ENCODE measurements around the gene MRTFA. TPM values are rescaled to one million over a fixed set of nuclear protein-coding genes. Genes with fewer than 3 reads are reported as not detected.

Gene MRTFA
- polyA plus RNA-seq, 1 of the 3 experiments (the other 2 are of a cell fraction) = 5.8 TPM

- Histone ChIP-seq H3K27me3 (ENCODE audit: insufficient read depth) (no peaks in the 10 kb centered on the region), H3K79me2 (ENCODE audit: insufficient read depth) (peaks cover 84% of the 10 kb centered on the region), H3K9ac (no peak overlapping the region), H3K9me3 (no peaks in the 10 kb centered on the region), H3K4me1 (ENCODE audit: control insufficient read depth in 1 of 2, insufficient read depth in 2 of 2, low read depth in 1 of 2, low read length in 1 of 2) (no peaks in the 10 kb centered on the region; a peak in 3 of 4 replicates), H4K20me1 (ENCODE audit: insufficient read depth) (no peaks in the 10 kb centered on the region), H3K36me3 (replicated peaks in 1 of 2; ENCODE audit: control insufficient read depth in 1 of 2, insufficient read depth in 2 of 2, low read length in 1 of 2) (no peaks in the 10 kb centered on the region), H3K4me3 (ENCODE audit: low read depth in 2 of 2, low read length in 1 of 2) (no peak overlapping the region), H2AFZ (ENCODE audit: low read depth) (no peak overlapping the region), H3K4me2 (no peak overlapping the region), H3K27ac (ENCODE audit: low read depth in 2 of 2, low read length in 1 of 2) (no peak overlapping the region), H3K9me2 (no peaks in the 10 kb centered on the region), H3F3A (replicated peaks; ENCODE audit: insufficient read depth) (no peaks in the 10 kb centered on the region)
- no peak for DNase-seq
- POLR2A ChIA-PET = no interaction called here
- WGBS (ENCODE audit: low lambda C conversion rate) = 87% methylated on average over 2 of the region's 2 CpGs
- TF ChIP-seq GABPA (IDR thresholded peaks at IDR 0.05; ENCODE audit: low read depth) (no peak), ELF1 (IDR thresholded peaks at IDR 0.05) (no peak), RAD21 (IDR thresholded peaks at IDR 0.05; ENCODE audit: low read length) (no peak), PBX3 (IDR thresholded peaks at IDR 0.05) (no peak)
- CTCF ChIA-PET = interaction anchor here (1.1 to 1.3 kb wide), 3 partner anchors 8 to 50 kb away, joined by 3 to 7 read pairs (median 4); no protein-coding TSS in a partner anchor
These were observed 156.5 kb downstream of the MRTFA start for GRCh38 chr22:40479887-40480538.

DNA sequence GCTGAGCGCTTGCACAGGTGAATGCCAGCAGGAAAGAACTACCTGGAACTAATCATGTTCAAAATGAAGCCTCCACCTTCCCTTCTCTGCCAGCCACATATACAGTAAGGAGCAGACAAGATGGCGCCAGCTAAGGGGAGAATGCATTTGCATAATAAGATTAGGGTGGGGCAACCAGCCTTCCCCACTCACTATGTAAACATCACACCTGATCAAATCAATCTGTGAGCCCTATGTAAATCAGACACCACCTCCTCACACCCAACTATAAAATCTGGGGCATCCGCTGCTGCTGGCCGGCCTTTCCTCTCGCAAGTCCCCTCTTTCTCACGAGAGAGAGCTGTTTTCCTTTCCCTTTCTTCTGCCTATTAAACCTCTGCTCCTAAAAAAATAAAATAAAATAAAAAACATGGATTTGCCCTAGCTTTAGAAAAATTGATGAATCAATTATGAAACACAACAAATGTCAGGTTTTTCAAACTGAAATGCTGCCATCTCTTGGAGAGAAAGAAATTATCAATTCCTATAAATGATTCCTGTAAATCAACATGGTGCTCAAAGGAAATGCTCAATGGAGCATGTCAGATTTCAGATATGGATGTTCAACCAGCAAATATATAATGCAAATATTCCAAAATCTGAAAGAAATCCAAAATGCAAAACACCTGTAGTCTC lies 157.3 kb downstream of the MRTFA start:
- no peak for TF ChIP-seq TAF1 (IDR thresholded peaks at IDR 0.05; ENCODE audit: borderline replicate concordance, low read depth, low read length)
- TF ChIP-seq RAD21 (IDR thresholded peaks at IDR 0.05; ENCODE audit: low read length) = 0 out of 2 replicates have a peak, but pooled peaks have one; percentile 18
- DNase-seq = no peak
- H4K20me1 ChIP-seq (ENCODE audit: insufficient read depth) = no peaks in the 10 kb centered on the region
- H3K4me1 ChIP-seq (ENCODE audit: control insufficient read depth in 1 of 2, insufficient read depth in 2 of 2, low read depth in 1 of 2, low read length in 1 of 2) = no peaks in the 10 kb centered on the region; a peak in 3 of 4 replicates
- H3K9ac ChIP-seq = no peak overlapping the region
- ChIA-PET POLR2A (no interaction called here), CTCF (interaction anchor here (1.1 to 1.3 kb wide), 3 partner anchors 9 to 49 kb away, joined by 3 to 7 read pairs (median 4); no protein-coding TSS in a partner anchor)
- no peaks in the 10 kb centered on the region for H3K27me3 ChIP-seq (ENCODE audit: insufficient read depth)
- no peak overlapping the region for H3K4me3 ChIP-seq (ENCODE audit: low read depth in 2 of 2, low read length in 1 of 2)
- no peaks in the 10 kb centered on the region for H3K36me3 ChIP-seq (replicated peaks in 1 of 2; ENCODE audit: control insufficient read depth in 1 of 2, insufficient read depth in 2 of 2, low read length in 1 of 2)
- no peaks in the 10 kb centered on the region for H3K9me3 ChIP-seq
- H3K27ac ChIP-seq (ENCODE audit: low read depth in 2 of 2, low read length in 1 of 2) = no peak overlapping the region
- no peak overlapping the region for H3K4me2 ChIP-seq
- no peak overlapping the region for H2AFZ ChIP-seq (ENCODE audit: low read depth)
- no peaks in the 10 kb centered on the region for H3F3A ChIP-seq (replicated peaks; ENCODE audit: insufficient read depth)
- H3K9me2 ChIP-seq = no peaks in the 10 kb centered on the region
- 93% methylated on average over 5 of the region's 6 CpGs for WGBS (ENCODE audit: low lambda C conversion rate)
- H3K79me2 ChIP-seq (ENCODE audit: insufficient read depth) = peaks cover 83% of the 10 kb centered on the region

- ChIA-PET CTCF (interaction anchor here (1.1 to 1.3 kb wide), 3 partner anchors 9 to 49 kb away, joined by 3 to 7 read pairs (median 6); no protein-coding TSS in a partner anchor), POLR2A (no interaction called here)
- WGBS (ENCODE audit: low lambda C conversion rate) = 99% methylated on average over 8 of the region's 11 CpGs
- H3K9ac ChIP-seq = no peak overlapping the region
- TF ChIP-seq SMC3 (IDR thresholded peaks at IDR 0.05; ENCODE audit: low read depth, low read length) = no peak
- TF ChIP-seq PBX3 (IDR thresholded peaks at IDR 0.05) = no peak
- H2AFZ ChIP-seq (ENCODE audit: low read depth) = no peak overlapping the region
- no peaks in the 10 kb centered on the region; a peak in 2 of 4 replicates for H3K4me1 ChIP-seq (ENCODE audit: control insufficient read depth in 1 of 2, insufficient read depth in 2 of 2, low read depth in 1 of 2, low read length in 1 of 2)
- H4K20me1 ChIP-seq (ENCODE audit: insufficient read depth) = no peaks in the 10 kb centered on the region
- DNase-seq = no peak
- H3K36me3 ChIP-seq (replicated peaks in 1 of 2; ENCODE audit: control insufficient read depth in 1 of 2, insufficient read depth in 2 of 2, low read length in 1 of 2) = no peaks in the 10 kb centered on the region
- H3F3A ChIP-seq (replicated peaks; ENCODE audit: insufficient read depth) = no peaks in the 10 kb centered on the region
- no peaks in the 10 kb centered on the region for H3K27me3 ChIP-seq (ENCODE audit: insufficient read depth)
- no peaks in the 10 kb centered on the region for H3K9me2 ChIP-seq
- H3K4me2 ChIP-seq = no peak overlapping the region
- H3K27ac ChIP-seq (ENCODE audit: low read depth in 2 of 2, low read length in 1 of 2) = no peak overlapping the region
- no peaks in the 10 kb centered on the region for H3K9me3 ChIP-seq
- H3K79me2 ChIP-seq (ENCODE audit: insufficient read depth) = peaks cover 83% of the 10 kb centered on the region
- H3K4me3 ChIP-seq (ENCODE audit: low read depth in 2 of 2, low read length in 1 of 2) = no peak overlapping the region
These were observed 158.0 kb downstream of the MRTFA start for GRCh38 chr22:40478338-40479125.

Data from SK-N-SH (cell line).